GM18526 (cell line): ENCODE data around the gene RILP.

Source experiments
- POLR2A ChIP-seq: IDR thresholded peaks from 3 replicates; pipeline ENCODE4 v1.6.1; 2011; ENCODE audit not compliant: insufficient read length; ENCODE audit errors: extremely low read depth

RILP gene

DNA sequence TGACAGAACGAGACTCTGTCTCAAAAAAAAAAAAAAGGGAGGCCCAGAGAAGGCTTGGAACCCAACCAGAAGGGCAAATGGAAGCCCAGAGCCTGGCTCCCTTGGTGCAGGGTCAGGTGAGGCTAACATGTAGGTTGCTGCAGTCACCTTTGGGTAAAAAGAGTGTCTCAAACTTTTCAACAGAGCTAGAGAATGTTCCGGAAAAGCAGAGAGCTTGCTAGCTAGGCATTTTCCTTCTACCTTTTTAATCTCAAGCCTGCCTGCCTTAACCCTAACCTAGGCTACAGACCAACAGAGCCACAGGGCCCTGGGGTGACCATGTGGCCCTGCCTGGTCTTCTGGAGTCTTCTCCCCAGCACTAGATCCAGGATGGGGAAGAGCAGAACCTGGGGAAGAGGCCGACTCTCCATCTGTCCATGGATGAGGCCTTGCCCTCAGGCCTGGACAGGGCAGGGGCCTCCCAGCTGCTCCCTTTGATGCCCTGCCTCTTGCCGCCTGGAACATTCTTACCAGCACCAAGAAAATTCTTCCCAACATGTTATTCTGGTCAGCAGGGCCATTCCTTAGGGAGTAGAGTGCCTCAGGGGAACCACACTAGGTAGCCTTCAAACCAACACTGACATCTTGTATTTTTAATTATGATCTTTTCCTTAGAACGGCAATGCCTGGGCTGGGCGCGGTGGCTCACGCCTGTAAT, 51.1 kb downstream of the RILP start:
- no peak for TF ChIP-seq POLR2A

DNA sequence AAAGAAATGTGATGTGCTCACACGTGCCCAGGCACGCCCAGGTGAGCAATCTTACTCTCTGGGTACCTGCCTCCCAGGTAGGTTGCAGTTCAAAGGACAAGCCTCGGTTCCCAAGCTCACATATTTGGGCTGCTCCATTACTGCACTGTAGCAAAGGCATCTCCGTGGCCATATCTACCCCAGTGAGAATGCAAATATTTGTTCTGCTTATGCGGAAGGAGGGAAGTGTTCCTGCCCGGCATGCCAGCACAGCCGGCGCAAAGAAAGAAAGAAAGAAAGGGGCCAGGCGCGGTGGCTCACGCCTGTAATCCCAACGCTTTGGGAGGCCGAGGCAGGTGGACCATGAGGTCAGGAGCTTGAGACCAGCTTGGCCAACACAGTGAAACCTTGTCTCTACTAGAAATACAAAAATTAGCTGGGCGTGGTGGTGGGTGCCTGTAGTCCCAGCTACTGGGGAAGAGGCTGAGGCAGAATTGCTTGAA, 51.8 kb downstream of the RILP start:
- no peak for TF ChIP-seq POLR2A
